ENCODE measurements around the gene TCF12. TPM values are rescaled to one million over a fixed set of nuclear protein-coding genes. Genes with fewer than 3 reads are reported as not detected.

Gene TCF12
- total RNA-seq, 4 donors from 2014 or later, result 93.9 to 165 (median 111) TPM

- DNase-seq (ENCODE audit: low spot score) (no peak), ATAC-seq (ENCODE audit: low FRiP score) (no peak)
- TF ChIP-seq CTCF (IDR thresholded peaks at IDR 0.05), result no peak
Measured at GRCh38 chr15:57079931-57080620, 161.6 kb downstream of the TCF12 start.

- DNase-seq (ENCODE audit: low spot score) (no peak), ATAC-seq (ENCODE audit: low FRiP score) (no peak)
- TF ChIP-seq CTCF (IDR thresholded peaks at IDR 0.05), result no peak
Measured at GRCh38 chr15:57082054-57082728, 163.7 kb downstream of the TCF12 start.

GRCh38 chr15:57084192-57084591 is 165.7 kb downstream of the TCF12 start:
- no peak for DNase-seq (ENCODE audit: low spot score)
- TF ChIP-seq CTCF (IDR thresholded peaks at IDR 0.05), result no peak
- no peak for ATAC-seq (ENCODE audit: low FRiP score)

- no peak for TF ChIP-seq CTCF (IDR thresholded peaks at IDR 0.05)
- DNase-seq (ENCODE audit: low spot score) (no peak), ATAC-seq (ENCODE audit: low FRiP score) (no peak)
Measured at GRCh38 chr15:57085267-57085666, 166.8 kb downstream of the TCF12 start.

GRCh38 chr15:57086857-57087427 is 168.5 kb downstream of the TCF12 start:
- DNase-seq (ENCODE audit: low spot score) (no peak), ATAC-seq (ENCODE audit: low FRiP score) (no peak)
- TF ChIP-seq CTCF (IDR thresholded peaks at IDR 0.05), result no peak

- no peak for ATAC-seq (ENCODE audit: low FRiP score)
- TF ChIP-seq CTCF (IDR thresholded peaks at IDR 0.05), result no peak
- no peak for DNase-seq (ENCODE audit: low spot score)
Measured at GRCh38 chr15:57089815-57090495, 171.5 kb downstream of the TCF12 start.
